ENCODE results near the gene SH3PXD2B. TPM values are rescaled to one million over a fixed set of nuclear protein-coding genes. Genes with fewer than 3 reads are reported as not detected.
"Not testable (repeated sequence)": the region's sequence is repeated elsewhere in the genome, so short reads cannot be mapped to it uniquely, and the experiment has no call there.

The SH3PXD2B gene
- total RNA-seq, 1 experiment from 2014 or later: 1.3 TPM

GRCh38 chr5:172418862-172419814, 35.2 kb downstream of the SH3PXD2B start:
- no peak for DNase-seq (ENCODE audit: low spot score)

- no peak for DNase-seq (ENCODE audit: low spot score)
Measured at GRCh38 chr5:172417983-172418630, 36.2 kb downstream of the SH3PXD2B start.

- no peak for DNase-seq (ENCODE audit: low spot score)
Measured at GRCh38 chr5:172417130-172417841, 37.0 kb downstream of the SH3PXD2B start.

- no peak for DNase-seq (ENCODE audit: low spot score)
Measured at GRCh38 chr5:172415362-172416275, 38.7 kb downstream of the SH3PXD2B start.

- no peak for DNase-seq (ENCODE audit: low spot score)
Measured at GRCh38 chr5:172414531-172415361, 39.6 kb downstream of the SH3PXD2B start.

- no peak for DNase-seq (ENCODE audit: low spot score)
Measured at GRCh38 chr5:172413601-172414171, 40.6 kb downstream of the SH3PXD2B start.

- no peak for DNase-seq (ENCODE audit: low spot score)
Measured at GRCh38 chr5:172412724-172413286, 41.5 kb downstream of the SH3PXD2B start.

GRCh38 chr5:172411484-172412072, 42.7 kb downstream of the SH3PXD2B start:
- DNase-seq (ENCODE audit: low spot score): no peak

GRCh38 chr5:172410662-172411483, 43.5 kb downstream of the SH3PXD2B start:
- DNase-seq (ENCODE audit: low spot score): no peak

- no peak for DNase-seq (ENCODE audit: low spot score)
Measured at GRCh38 chr5:172410160-172410559, 44.2 kb downstream of the SH3PXD2B start.

- not testable (repeated sequence) for DNase-seq (ENCODE audit: low spot score)
Measured at GRCh38 chr5:172409477-172409876, 44.8 kb downstream of the SH3PXD2B start.

- no peak for DNase-seq (ENCODE audit: low spot score)
Measured at GRCh38 chr5:172407822-172408221, 46.5 kb downstream of the SH3PXD2B start.

GRCh38 chr5:172407241-172407691, 47.1 kb downstream of the SH3PXD2B start:
- DNase-seq (ENCODE audit: low spot score): no peak

GRCh38 chr5:172405226-172406107, 48.9 kb downstream of the SH3PXD2B start:
- no peak for DNase-seq (ENCODE audit: low spot score)

- no peak for DNase-seq (ENCODE audit: low spot score)
Measured at GRCh38 chr5:172404746-172405145, 49.6 kb downstream of the SH3PXD2B start.

- no peak for DNase-seq (ENCODE audit: low spot score)
Measured at GRCh38 chr5:172403817-172404216, 50.5 kb downstream of the SH3PXD2B start.

Measured in HT-29 (cell line).